HG03045 (cell line): ENCODE results near the gene SMS.

Experiments
- ATAC-seq: cut with Tn5 transposase; IDR thresholded peaks from one replicate; pipeline ENCODE4 v1.9.1; 2021; ENCODE audit warnings: mild to moderate bottlenecking, moderate library complexity; ENCODE audit not compliant: unreplicated experiment

The SMS gene

GRCh38 chrX:22035236-22035635 lies 94.7 kb downstream of the SMS start:
- no peak for ATAC-seq

GRCh38 chrX:22037225-22037624 lies 96.7 kb downstream of the SMS start:
- ATAC-seq, result no peak

GRCh38 chrX:22037911-22038537 lies 97.5 kb downstream of the SMS start:
- ATAC-seq, result no peak

GRCh38 chrX:22039541-22039940 lies 99.0 kb downstream of the SMS start:
- ATAC-seq, result no peak

- ATAC-seq, result no peak
These were observed 99.7 kb downstream of the SMS start for GRCh38 chrX:22040184-22040583.

GRCh38 chrX:22041907-22042530 lies 101.5 kb downstream of the SMS start:
- no peak for ATAC-seq

- no peak for ATAC-seq
These were observed 103.4 kb downstream of the SMS start for GRCh38 chrX:22043872-22044271.
